ENCODE measurements around the gene ST8SIA6.
A peak's percentile ranks its signal among the peaks of the same experiment; 100 is the strongest.

ST8SIA6 gene

GRCh38 chr10:17427666-17428350 is 26.6 kb downstream of the ST8SIA6 start:
- Mint-ChIP-seq H3K4me3 (peak overlapping the region; percentile 76), H3K9me3 (no peaks in the 10 kb centered on the region), H3K4me1 (ENCODE audit: low read depth) (peaks cover 70% of the 10 kb centered on the region), H3K27me3 (ENCODE audit: low read depth) (peaks cover 6% of the 10 kb centered on the region), H3K36me3 (ENCODE audit: low read depth) (peaks cover 4% of the 10 kb centered on the region), H3K27ac (peak overlapping the region; percentile 96)
- no peak for DNase-seq (ENCODE audit: low spot score)

GRCh38 chr10:17427201-17427600 is 27.2 kb downstream of the ST8SIA6 start:
- DNase-seq (ENCODE audit: low spot score) = no peak
- Mint-ChIP-seq H3K36me3 (ENCODE audit: low read depth) (peaks cover 4% of the 10 kb centered on the region), H3K27ac (peak overlapping the region; percentile 96)

GRCh38 chr10:17426263-17426750 is 28.1 kb downstream of the ST8SIA6 start:
- H3K4me3 Mint-ChIP-seq = peak overlapping the region; percentile 76
- no peak for DNase-seq (ENCODE audit: low spot score)

More at GRCh38 chr10:17427201-17427600, 27.2 kb downstream of the ST8SIA6 start:
- Mint-ChIP-seq H3K4me1 (ENCODE audit: low read depth) (peaks cover 74% of the 10 kb centered on the region), H3K27me3 (ENCODE audit: low read depth) (peaks cover 9% of the 10 kb centered on the region), H3K4me3 (peak overlapping the region; percentile 76), H3K9me3 (no peaks in the 10 kb centered on the region)

GRCh38 chr10:17425584-17426262 is 28.7 kb downstream of the ST8SIA6 start:
- DNase-seq (ENCODE audit: low spot score) = peak; percentile 28
- peak overlapping the region; percentile 91 for H3K27ac Mint-ChIP-seq
- H3K9me3 Mint-ChIP-seq = no peaks in the 10 kb centered on the region
- H3K36me3 Mint-ChIP-seq (ENCODE audit: low read depth) = peaks cover 4% of the 10 kb centered on the region
- peaks cover 68% of the 10 kb centered on the region for H3K4me1 Mint-ChIP-seq (ENCODE audit: low read depth)
- peak overlapping the region; percentile 57 for H3K4me3 Mint-ChIP-seq
- H3K27me3 Mint-ChIP-seq (ENCODE audit: low read depth) = peaks cover 4% of the 10 kb centered on the region

More at GRCh38 chr10:17426263-17426750, 28.1 kb downstream of the ST8SIA6 start:
- peaks cover 3% of the 10 kb centered on the region for H3K27me3 Mint-ChIP-seq (ENCODE audit: low read depth)
- H3K9me3 Mint-ChIP-seq = no peaks in the 10 kb centered on the region
- H3K36me3 Mint-ChIP-seq (ENCODE audit: low read depth) = peaks cover 4% of the 10 kb centered on the region
- H3K27ac Mint-ChIP-seq = peak overlapping the region; percentile 91
- H3K4me1 Mint-ChIP-seq (ENCODE audit: low read depth) = peaks cover 68% of the 10 kb centered on the region

- H3K4me3 Mint-ChIP-seq = peak overlapping the region; percentile 48
- H3K4me1 Mint-ChIP-seq (ENCODE audit: low read depth) = peaks cover 50% of the 10 kb centered on the region
- peak overlapping the region; percentile 88 for H3K27ac Mint-ChIP-seq
- DNase-seq (ENCODE audit: low spot score) = no peak
- H3K36me3 Mint-ChIP-seq (ENCODE audit: low read depth) = peaks cover 4% of the 10 kb centered on the region
- no peaks in the 10 kb centered on the region for H3K9me3 Mint-ChIP-seq
- H3K27me3 Mint-ChIP-seq (ENCODE audit: low read depth) = peaks cover 12% of the 10 kb centered on the region
These were observed 30.7 kb downstream of the ST8SIA6 start for GRCh38 chr10:17423632-17424186.

- Mint-ChIP-seq H3K27me3 (ENCODE audit: low read depth) (peaks cover 12% of the 10 kb centered on the region), H3K36me3 (ENCODE audit: low read depth) (peaks cover 4% of the 10 kb centered on the region), H3K4me3 (no peak overlapping the region), H3K9me3 (no peaks in the 10 kb centered on the region), H3K27ac (no peak overlapping the region), H3K4me1 (ENCODE audit: low read depth) (peaks cover 43% of the 10 kb centered on the region)
- no peak for DNase-seq (ENCODE audit: low spot score)
These were observed 31.5 kb downstream of the ST8SIA6 start for GRCh38 chr10:17422931-17423330.

- no peak for DNase-seq (ENCODE audit: low spot score)
- Mint-ChIP-seq H3K9me3 (peaks cover 7% of the 10 kb centered on the region), H3K27ac (no peak overlapping the region), H3K4me1 (ENCODE audit: low read depth) (peaks cover 15% of the 10 kb centered on the region), H3K27me3 (ENCODE audit: low read depth) (peaks cover 43% of the 10 kb centered on the region), H3K36me3 (ENCODE audit: low read depth) (peaks cover 2% of the 10 kb centered on the region), H3K4me3 (no peak overlapping the region)
These were observed 36.1 kb downstream of the ST8SIA6 start for GRCh38 chr10:17418249-17418648.

GRCh38 chr10:17416442-17417211 is 37.8 kb downstream of the ST8SIA6 start:
- Mint-ChIP-seq H3K27me3 (ENCODE audit: low read depth) (peaks cover 41% of the 10 kb centered on the region), H3K9me3 (peaks cover 7% of the 10 kb centered on the region), H3K4me1 (ENCODE audit: low read depth) (peaks cover 9% of the 10 kb centered on the region), H3K27ac (no peak overlapping the region), H3K4me3 (no peak overlapping the region), H3K36me3 (ENCODE audit: low read depth) (peaks cover 2% of the 10 kb centered on the region)
- no peak for DNase-seq (ENCODE audit: low spot score)

GRCh38 chr10:17415046-17415658 is 39.2 kb downstream of the ST8SIA6 start:
- peak overlapping the region; percentile 2 for H3K27ac Mint-ChIP-seq
- peaks cover 2% of the 10 kb centered on the region for H3K36me3 Mint-ChIP-seq (ENCODE audit: low read depth)
- peaks cover 7% of the 10 kb centered on the region for H3K4me1 Mint-ChIP-seq (ENCODE audit: low read depth)
- peaks cover 7% of the 10 kb centered on the region for H3K9me3 Mint-ChIP-seq
- no peak overlapping the region for H3K4me3 Mint-ChIP-seq
- H3K27me3 Mint-ChIP-seq (ENCODE audit: low read depth) = peaks cover 41% of the 10 kb centered on the region
- DNase-seq (ENCODE audit: low spot score) = no peak

GRCh38 chr10:17414484-17414883 is 39.9 kb downstream of the ST8SIA6 start:
- Mint-ChIP-seq H3K4me1 (ENCODE audit: low read depth) (peaks cover 12% of the 10 kb centered on the region), H3K9me3 (peaks cover 7% of the 10 kb centered on the region), H3K27ac (no peak overlapping the region), H3K4me3 (no peak overlapping the region), H3K27me3 (ENCODE audit: low read depth) (peaks cover 39% of the 10 kb centered on the region), H3K36me3 (ENCODE audit: low read depth) (peaks cover 2% of the 10 kb centered on the region)
- DNase-seq (ENCODE audit: low spot score) = no peak

GRCh38 chr10:17413876-17414275 is 40.5 kb downstream of the ST8SIA6 start:
- Mint-ChIP-seq H3K36me3 (ENCODE audit: low read depth) (peaks cover 2% of the 10 kb centered on the region), H3K4me3 (no peak overlapping the region), H3K9me3 (peaks cover 7% of the 10 kb centered on the region), H3K27ac (no peak overlapping the region), H3K4me1 (ENCODE audit: low read depth) (peaks cover 15% of the 10 kb centered on the region), H3K27me3 (ENCODE audit: low read depth) (peaks cover 35% of the 10 kb centered on the region)
- no peak for DNase-seq (ENCODE audit: low spot score)

- H3K9me3 Mint-ChIP-seq = peaks cover 7% of the 10 kb centered on the region
- no peak overlapping the region for H3K27ac Mint-ChIP-seq
- peaks cover 2% of the 10 kb centered on the region for H3K36me3 Mint-ChIP-seq (ENCODE audit: low read depth)
- no peak for DNase-seq (ENCODE audit: low spot score)
- H3K4me3 Mint-ChIP-seq = no peak overlapping the region
- peaks cover 32% of the 10 kb centered on the region for H3K27me3 Mint-ChIP-seq (ENCODE audit: low read depth)
- peaks cover 15% of the 10 kb centered on the region for H3K4me1 Mint-ChIP-seq (ENCODE audit: low read depth)
These were observed 42.1 kb downstream of the ST8SIA6 start for GRCh38 chr10:17412323-17412722.

GRCh38 chr10:17410907-17411306 is 43.5 kb downstream of the ST8SIA6 start:
- Mint-ChIP-seq H3K4me3 (no peak overlapping the region), H3K27ac (no peak overlapping the region), H3K9me3 (no peaks in the 10 kb centered on the region), H3K36me3 (ENCODE audit: low read depth) (peaks cover 2% of the 10 kb centered on the region), H3K27me3 (ENCODE audit: low read depth) (peaks cover 26% of the 10 kb centered on the region), H3K4me1 (ENCODE audit: low read depth) (peaks cover 15% of the 10 kb centered on the region)
- no peak for DNase-seq (ENCODE audit: low spot score)

Data from T-helper 2 cell treated with Interferon-gamma antibody and Interleukin-4, amounts not matched to agents 5 μg/mL and 100 μg/mL, for 36 hours (primary cell).